WTC11 (cell line): ENCODE data around the gene DACT3. TPM values are rescaled to one million over a fixed set of nuclear protein-coding genes. Genes with fewer than 3 reads are reported as not detected.

Experiments used
- ATAC-seq: fragments of 200-7000 bp; cut with Tn5 transposase; 2 replicates; pipeline ENCODE4 v1.10.0; 2021; ENCODE audit warnings: mild to moderate bottlenecking, moderate library complexity
- CTCF ChIA-PET: fragments of 300-600 bp; sonication (Branson Sonifier 250); formaldehyde crosslinking; loops from one replicate; lab custom pipeline; 2021; ENCODE audit warnings: antibody characterized with exemption; lab: Charles Lee
- POLR2A ChIA-PET: fragments of 350-600 bp; sonication (Branson Sonifier 250); formaldehyde crosslinking; loops from one replicate; lab custom pipeline; 2021; ENCODE audit warnings: antibody characterized with exemption; lab: Charles Lee
- DNase-seq: peaks from one replicate; pipeline ENCODE4 v3.0.0; 2021; ENCODE audit warnings: low spot score
- H3K27ac Mint-ChIP-seq: 2 replicates; pipeline ENCODE4 v1.8.0; 2021; ENCODE audit warnings: mixed read lengths
- H3K27me3 Mint-ChIP-seq: 2 replicates; pipeline ENCODE4 v1.8.0; 2021; ENCODE audit warnings: low read depth, mild to moderate bottlenecking, moderate library complexity, mixed read lengths
- H3K36me3 Mint-ChIP-seq: 2 replicates; pipeline ENCODE4 v1.8.0; 2021; ENCODE audit warnings: mixed read lengths
- H3K4me1 Mint-ChIP-seq: 2 replicates; pipeline ENCODE4 v1.8.0; 2022; ENCODE audit warnings: mixed read lengths
- H3K4me3 Mint-ChIP-seq: 2 replicates; pipeline ENCODE4 v1.8.0; 2021; ENCODE audit warnings: mild to moderate bottlenecking, moderate library complexity, mixed read lengths
- H3K9me3 Mint-ChIP-seq: 2 replicates; pipeline ENCODE4 v1.8.0; 2021; ENCODE audit warnings: mixed read lengths
- AFF4 ChIP-seq: sonication (generic); formaldehyde crosslinking; IDR thresholded peaks from 2 replicates; pipeline ENCODE4 v1.8.1; 2023; ENCODE audit warnings: mild to moderate bottlenecking, missing genetic modification reagents, borderline replicate concordance
- E2F1 ChIP-seq: sonication (generic); formaldehyde crosslinking; IDR thresholded peaks from 2 replicates; pipeline ENCODE4 v1.8.0; 2022; ENCODE audit warnings: mild to moderate bottlenecking, missing genetic modification reagents
- E2F4 ChIP-seq: sonication (generic); formaldehyde crosslinking; IDR thresholded peaks from 2 replicates; pipeline ENCODE4 v1.8.1; 2022; ENCODE audit warnings: low read depth, mild to moderate bottlenecking, moderate library complexity, missing genetic modification reagents, borderline replicate concordance
- E2F5 ChIP-seq: sonication (generic); formaldehyde crosslinking; IDR thresholded peaks from 2 replicates; pipeline ENCODE4 v1.8.1; 2022; ENCODE audit warnings: mild to moderate bottlenecking, moderate library complexity, missing genetic modification reagents
- ELF4 ChIP-seq: sonication (generic); formaldehyde crosslinking; IDR thresholded peaks from 2 replicates; pipeline ENCODE4 v1.8.1; 2022; ENCODE audit warnings: low read depth, mild to moderate bottlenecking, moderate library complexity, missing genetic modification reagents
- ERG ChIP-seq: fragments of 250-450 bp; sonication (Bioruptor Pico); IDR thresholded peaks from 2 replicates; pipeline ENCODE4 v1.8.0; 2021; ENCODE audit warnings: mild to moderate bottlenecking
- ESRRA ChIP-seq: sonication (generic); formaldehyde crosslinking; IDR thresholded peaks from 2 replicates; pipeline ENCODE4 v1.8.1; 2022; ENCODE audit warnings: mild to moderate bottlenecking, missing genetic modification reagents, borderline replicate concordance
- FOXJ3 ChIP-seq: sonication (generic); formaldehyde crosslinking; IDR thresholded peaks from 2 replicates; pipeline ENCODE4 v1.9.0; 2021; ENCODE audit warnings: missing genetic modification reagents, mild to moderate bottlenecking, borderline replicate concordance
- GABPB1 ChIP-seq: sonication (generic); formaldehyde crosslinking; IDR thresholded peaks from 2 replicates; pipeline ENCODE4 v1.8.1; 2023; ENCODE audit warnings: mild to moderate bottlenecking, missing genetic modification reagents
- MLX ChIP-seq: sonication (generic); formaldehyde crosslinking; IDR thresholded peaks from 2 replicates; pipeline ENCODE4 v1.8.1; 2023; ENCODE audit warnings: mild to moderate bottlenecking, missing genetic modification reagents, moderate library complexity
- MYBL2 ChIP-seq: sonication (generic); formaldehyde crosslinking; IDR thresholded peaks from 2 replicates; pipeline ENCODE4 v1.8.1; 2023; ENCODE audit warnings: mild to moderate bottlenecking, moderate library complexity, missing genetic modification reagents
- NR2C2 ChIP-seq: sonication (generic); formaldehyde crosslinking; IDR thresholded peaks from 2 replicates; pipeline ENCODE4 v1.8.0; 2022; ENCODE audit warnings: mild to moderate bottlenecking, missing genetic modification reagents
- STAT6 ChIP-seq: sonication (generic); formaldehyde crosslinking; conservative IDR thresholded peaks from 2 replicates; pipeline ENCODE4 v1.8.1; 2023; ENCODE audit warnings: mild to moderate bottlenecking, low read depth, missing genetic modification reagents, moderate library complexity
- TEAD4 ChIP-seq: sonication (generic); formaldehyde crosslinking; IDR thresholded peaks from 2 replicates; pipeline ENCODE4 v1.8.0; 2022; ENCODE audit warnings: mild to moderate bottlenecking, missing genetic modification reagents
- ZNF138 ChIP-seq: sonication (generic); formaldehyde crosslinking; conservative IDR thresholded peaks from 2 replicates; pipeline ENCODE4 v1.8.1; 2022; ENCODE audit warnings: mild to moderate bottlenecking, moderate library complexity, missing genetic modification reagents
- ZNF232 ChIP-seq: sonication (generic); formaldehyde crosslinking; IDR thresholded peaks from 2 replicates; pipeline ENCODE4 v1.8.0; 2022; ENCODE audit warnings: mild to moderate bottlenecking, missing genetic modification reagents
- ZNF263 ChIP-seq: sonication (generic); formaldehyde crosslinking; IDR thresholded peaks from 2 replicates; pipeline ENCODE4 v1.8.1; 2022; ENCODE audit warnings: low read depth, mild to moderate bottlenecking, moderate library complexity, missing genetic modification reagents
- total RNA-seq: library from RNA; stranded (reverse); gene quantifications from 3 replicates; pipeline ENCODE4 v1.2.3, GENCODE V29; 2021
- TF ChIP-seq, protein P1 (sequence below): fragments of 200-600 bp; IDR thresholded peaks from 2 replicates; pipeline ENCODE4 v1.8.0; 2022; ENCODE audit warnings: antibody characterized with exemption
- TF ChIP-seq, protein P2 (sequence below): sonication (generic); formaldehyde crosslinking; IDR thresholded peaks from 2 replicates; pipeline ENCODE4 v1.8.1; 2022; ENCODE audit warnings: low read depth, missing genetic modification reagents, borderline replicate concordance

The DACT3 gene
- total RNA-seq, 1 experiment from 2014 or later, result 1.9 TPM

DNA sequence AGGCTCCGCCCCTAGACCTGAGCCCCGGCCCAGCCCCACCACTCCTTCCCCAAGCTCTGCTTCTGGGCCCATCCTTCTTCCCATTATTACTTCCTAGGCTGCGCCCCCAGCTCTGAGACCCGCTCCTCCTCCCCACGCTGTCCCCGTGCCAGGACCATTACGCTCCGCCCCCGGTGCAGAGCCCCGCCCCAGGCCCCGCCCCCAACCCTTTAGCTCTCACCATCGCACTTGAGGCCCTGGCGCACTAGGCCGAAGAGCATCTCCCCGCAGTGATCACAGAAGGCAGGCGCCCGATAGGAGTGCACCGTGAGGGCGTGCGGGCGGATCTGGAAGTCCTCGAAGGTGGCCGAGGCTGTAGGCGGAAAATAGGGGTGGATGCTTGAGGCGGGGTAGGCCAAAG lies 49.7 kb upstream of the DACT3 start:
- ChIA-PET CTCF (interaction anchor here (0.6 to 1.9 kb wide), 13 partner anchors 11 to 415 kb away, joined by 3 to 16 read pairs (median 4); partner anchors contain the start of gene DACT3), POLR2A (interaction anchor here (0.8 to 1.2 kb wide), 3 partner anchors 14 to 110 kb away, joined by 3 to 12 read pairs (median 3); no protein-coding TSS in a partner anchor)
- Mint-ChIP-seq H3K36me3 (peaks cover 24% of the 10 kb centered on the region), H3K4me3 (no peak overlapping the region), H3K27me3 (no peaks in the 10 kb centered on the region), H3K9me3 (no peaks in the 10 kb centered on the region), H3K27ac (peak overlapping the region; percentile 95), H3K4me1 (peaks cover 16% of the 10 kb centered on the region)
- DNase-seq (peak; percentile 83), ATAC-seq (peak; percentile 81)
- no peak for TF ChIP-seq GABPB1
- TF ChIP-seq MLX (CRISPR knock-in tag), result no peak
- no peak for TF ChIP-seq ESRRA (CRISPR knock-in tag)
- no peak for TF ChIP-seq ZNF232
- TF ChIP-seq, protein P1, sequence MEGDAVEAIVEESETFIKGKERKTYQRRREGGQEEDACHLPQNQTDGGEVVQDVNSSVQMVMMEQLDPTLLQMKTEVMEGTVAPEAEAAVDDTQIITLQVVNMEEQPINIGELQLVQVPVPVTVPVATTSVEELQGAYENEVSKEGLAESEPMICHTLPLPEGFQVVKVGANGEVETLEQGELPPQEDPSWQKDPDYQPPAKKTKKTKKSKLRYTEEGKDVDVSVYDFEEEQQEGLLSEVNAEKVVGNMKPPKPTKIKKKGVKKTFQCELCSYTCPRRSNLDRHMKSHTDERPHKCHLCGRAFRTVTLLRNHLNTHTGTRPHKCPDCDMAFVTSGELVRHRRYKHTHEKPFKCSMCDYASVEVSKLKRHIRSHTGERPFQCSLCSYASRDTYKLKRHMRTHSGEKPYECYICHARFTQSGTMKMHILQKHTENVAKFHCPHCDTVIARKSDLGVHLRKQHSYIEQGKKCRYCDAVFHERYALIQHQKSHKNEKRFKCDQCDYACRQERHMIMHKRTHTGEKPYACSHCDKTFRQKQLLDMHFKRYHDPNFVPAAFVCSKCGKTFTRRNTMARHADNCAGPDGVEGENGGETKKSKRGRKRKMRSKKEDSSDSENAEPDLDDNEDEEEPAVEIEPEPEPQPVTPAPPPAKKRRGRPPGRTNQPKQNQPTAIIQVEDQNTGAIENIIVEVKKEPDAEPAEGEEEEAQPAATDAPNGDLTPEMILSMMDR, result no peak
- TF ChIP-seq NR2C2 (CRISPR knock-in tag), result no peak
- TF ChIP-seq MYBL2 (CRISPR knock-in tag), result no peak
- no peak for TF ChIP-seq ELF4
- no peak for TF ChIP-seq ZNF138
- TF ChIP-seq E2F1, result no peak
- TF ChIP-seq, protein P2, sequence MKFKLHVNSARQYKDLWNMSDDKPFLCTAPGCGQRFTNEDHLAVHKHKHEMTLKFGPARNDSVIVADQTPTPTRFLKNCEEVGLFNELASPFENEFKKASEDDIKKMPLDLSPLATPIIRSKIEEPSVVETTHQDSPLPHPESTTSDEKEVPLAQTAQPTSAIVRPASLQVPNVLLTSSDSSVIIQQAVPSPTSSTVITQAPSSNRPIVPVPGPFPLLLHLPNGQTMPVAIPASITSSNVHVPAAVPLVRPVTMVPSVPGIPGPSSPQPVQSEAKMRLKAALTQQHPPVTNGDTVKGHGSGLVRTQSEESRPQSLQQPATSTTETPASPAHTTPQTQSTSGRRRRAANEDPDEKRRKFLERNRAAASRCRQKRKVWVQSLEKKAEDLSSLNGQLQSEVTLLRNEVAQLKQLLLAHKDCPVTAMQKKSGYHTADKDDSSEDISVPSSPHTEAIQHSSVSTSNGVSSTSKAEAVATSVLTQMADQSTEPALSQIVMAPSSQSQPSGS (CRISPR knock-in tag), result no peak
- TF ChIP-seq ERG (CRISPR knock-in tag), result no peak
- TF ChIP-seq STAT6, result no peak
- TF ChIP-seq E2F4, result no peak
- no peak for TF ChIP-seq TEAD4 (CRISPR knock-in tag)
- TF ChIP-seq AFF4 (CRISPR knock-in tag), result no peak
- TF ChIP-seq FOXJ3, result no peak
- no peak for TF ChIP-seq ZNF263 (CRISPR knock-in tag)
- no peak for TF ChIP-seq E2F5
